GM21619 (cell line): ENCODE data around the gene CDH11.

ENCODE experiments used
- ATAC-seq: cut with Tn5 transposase; IDR thresholded peaks from one replicate; pipeline ENCODE4 v1.9.1; 2021; ENCODE audit not compliant: unreplicated experiment

The CDH11 gene

GRCh38 chr16:64983963-64984362, 137.9 kb downstream of the CDH11 start:
- no peak for ATAC-seq

GRCh38 chr16:64983231-64983630, 138.6 kb downstream of the CDH11 start:
- no peak for ATAC-seq

- no peak for ATAC-seq
These were observed 139.3 kb downstream of the CDH11 start for GRCh38 chr16:64982581-64982980.

GRCh38 chr16:64981568-64982281, 140.1 kb downstream of the CDH11 start:
- no peak for ATAC-seq

- no peak for ATAC-seq
These were observed 144.5 kb downstream of the CDH11 start for GRCh38 chr16:64977206-64977920.

- ATAC-seq = no peak
These were observed 146.0 kb downstream of the CDH11 start for GRCh38 chr16:64975821-64976220.

- ATAC-seq = no peak
These were observed 147.5 kb downstream of the CDH11 start for GRCh38 chr16:64974381-64974780.

GRCh38 chr16:64973171-64973570, 148.7 kb downstream of the CDH11 start:
- ATAC-seq = no peak

GRCh38 chr16:64971171-64971570, 150.7 kb downstream of the CDH11 start:
- no peak for ATAC-seq

- no peak for ATAC-seq
These were observed 152.6 kb downstream of the CDH11 start for GRCh38 chr16:64969221-64969620.

GRCh38 chr16:64968539-64968938, 153.3 kb downstream of the CDH11 start:
- no peak for ATAC-seq

- no peak for ATAC-seq
These were observed 157.7 kb downstream of the CDH11 start for GRCh38 chr16:64964126-64964540.

GRCh38 chr16:64962786-64963185, 159.1 kb downstream of the CDH11 start:
- no peak for ATAC-seq

- ATAC-seq = no peak
These were observed 164.6 kb downstream of the CDH11 start for GRCh38 chr16:64957246-64957645.

GRCh38 chr16:64952177-64952576, 169.7 kb downstream of the CDH11 start:
- no peak for ATAC-seq

GRCh38 chr16:64951193-64951592, 170.7 kb downstream of the CDH11 start:
- no peak for ATAC-seq

- ATAC-seq = no peak
These were observed 171.1 kb downstream of the CDH11 start for GRCh38 chr16:64950731-64951130.

- no peak for ATAC-seq
These were observed 171.6 kb downstream of the CDH11 start for GRCh38 chr16:64950262-64950661.

- no peak for ATAC-seq
These were observed 173.8 kb downstream of the CDH11 start for GRCh38 chr16:64948056-64948455.

- ATAC-seq = no peak
These were observed 174.2 kb downstream of the CDH11 start for GRCh38 chr16:64947651-64948050.

GRCh38 chr16:64933885-64934284, 188.0 kb downstream of the CDH11 start:
- no peak for ATAC-seq

- no peak for ATAC-seq
These were observed 195.4 kb downstream of the CDH11 start for GRCh38 chr16:64926476-64926875.

GRCh38 chr16:64925166-64925565, 196.7 kb downstream of the CDH11 start:
- ATAC-seq = no peak
